Measurements from ENCODE around the gene RPUSD1.
"Not testable (repeated sequence)": the region's sequence is repeated elsewhere in the genome, so short reads cannot be mapped to it uniquely, and the experiment has no call there.

RPUSD1 gene

GRCh38 chr16:787978-788398, at the start of gene RPUSD1:
Gene RPUSD1 (minus strand): TSS chr16:788381. CDS start chr16:787737, 644 bp downstream.
- no peak for DNase-seq (ENCODE audit: low read depth in 4 of 4, low spot score in 1 of 4)

GRCh38 chr16:836822-837221, 48.6 kb upstream of the RPUSD1 start:
- DNase-seq (ENCODE audit: low read depth in 4 of 4, low spot score in 1 of 4), result not testable (repeated sequence)

GRCh38 chr16:836221-836620, 48.0 kb upstream of the RPUSD1 start:
- no peak for DNase-seq (ENCODE audit: low read depth in 4 of 4, low spot score in 1 of 4)

- DNase-seq (ENCODE audit: low read depth in 4 of 4, low spot score in 1 of 4), result no peak
These were observed 47.2 kb upstream of the RPUSD1 start for GRCh38 chr16:835373-835772.

GRCh38 chr16:833411-833810, 45.2 kb upstream of the RPUSD1 start:
- DNase-seq (ENCODE audit: low read depth in 4 of 4, low spot score in 1 of 4), result no peak

GRCh38 chr16:832652-833336, 44.6 kb upstream of the RPUSD1 start:
- no peak for DNase-seq (ENCODE audit: low read depth in 4 of 4, low spot score in 1 of 4)

- no peak for DNase-seq (ENCODE audit: low read depth in 4 of 4, low spot score in 1 of 4)
These were observed 43.6 kb upstream of the RPUSD1 start for GRCh38 chr16:831571-832413.

- no peak for DNase-seq (ENCODE audit: low read depth in 4 of 4, low spot score in 1 of 4)
These were observed 42.8 kb upstream of the RPUSD1 start for GRCh38 chr16:830871-831570.

GRCh38 chr16:830107-830870, 42.1 kb upstream of the RPUSD1 start:
- DNase-seq (ENCODE audit: low read depth in 4 of 4, low spot score in 1 of 4), result no peak

- no peak for DNase-seq (ENCODE audit: low read depth in 4 of 4, low spot score in 1 of 4)
These were observed 40.7 kb upstream of the RPUSD1 start for GRCh38 chr16:828891-829290.

- no peak for DNase-seq (ENCODE audit: low read depth in 4 of 4, low spot score in 1 of 4)
These were observed 39.3 kb upstream of the RPUSD1 start for GRCh38 chr16:827513-827912.

- DNase-seq (ENCODE audit: low read depth in 4 of 4, low spot score in 1 of 4), result no peak
These were observed 37.3 kb upstream of the RPUSD1 start for GRCh38 chr16:825341-826061.

- DNase-seq (ENCODE audit: low read depth in 4 of 4, low spot score in 1 of 4), result no peak
These were observed 36.4 kb upstream of the RPUSD1 start for GRCh38 chr16:824601-825000.

- no peak for DNase-seq (ENCODE audit: low read depth in 4 of 4, low spot score in 1 of 4)
These were observed 36.0 kb upstream of the RPUSD1 start for GRCh38 chr16:824194-824593.

GRCh38 chr16:822909-823297, 34.7 kb upstream of the RPUSD1 start:
- DNase-seq (ENCODE audit: low read depth in 4 of 4, low spot score in 1 of 4), result no peak

GRCh38 chr16:822174-822908, 34.2 kb upstream of the RPUSD1 start:
- no peak for DNase-seq (ENCODE audit: low read depth in 4 of 4, low spot score in 1 of 4)

GRCh38 chr16:821751-822150, 33.6 kb upstream of the RPUSD1 start:
- no peak for DNase-seq (ENCODE audit: low read depth in 4 of 4, low spot score in 1 of 4)

GRCh38 chr16:820748-821147, 32.6 kb upstream of the RPUSD1 start:
- DNase-seq (ENCODE audit: low read depth in 4 of 4, low spot score in 1 of 4), result no peak

GRCh38 chr16:820044-820408, 31.8 kb upstream of the RPUSD1 start:
- DNase-seq (ENCODE audit: low read depth in 4 of 4, low spot score in 1 of 4), result not testable (repeated sequence)
